GM18858 (cell line): ENCODE measurements around the gene KRT4.

ENCODE experiments used
- ATAC-seq: cut with Tn5 transposase; IDR thresholded peaks from one replicate; pipeline ENCODE4 v1.9.1; 2021; ENCODE audit not compliant: unreplicated experiment

KRT4 gene

GRCh38 chr12:52836491-52837412 lies 22.8 kb upstream of the KRT4 start:
- ATAC-seq: no peak

GRCh38 chr12:52836042-52836466 lies 22.1 kb upstream of the KRT4 start:
- ATAC-seq: no peak

GRCh38 chr12:52835271-52836041 lies 21.5 kb upstream of the KRT4 start:
- ATAC-seq: no peak

GRCh38 chr12:52834727-52835001 lies 20.7 kb upstream of the KRT4 start:
- ATAC-seq: no peak

- ATAC-seq: no peak
Measured at GRCh38 chr12:52833922-52834726, 20.2 kb upstream of the KRT4 start, which contains the start of gene KRT79. Gene KRT79, minus strand, starts transcription at chr12:52834311. Its CDS starts 51 bp downstream, at chr12:52834260.

GRCh38 chr12:52832985-52833905 lies 19.3 kb upstream of the KRT4 start:
- no peak for ATAC-seq

GRCh38 chr12:52832451-52832850 lies 18.5 kb upstream of the KRT4 start:
- ATAC-seq: no peak

- no peak for ATAC-seq
Measured at GRCh38 chr12:52831251-52831650, 17.3 kb upstream of the KRT4 start.

- no peak for ATAC-seq
Measured at GRCh38 chr12:52829986-52830770, 16.3 kb upstream of the KRT4 start.

GRCh38 chr12:52828591-52829021 lies 14.7 kb upstream of the KRT4 start:
- ATAC-seq: no peak

- no peak for ATAC-seq
Measured at GRCh38 chr12:52828156-52828555, 14.2 kb upstream of the KRT4 start.

GRCh38 chr12:52827499-52828090 lies 13.7 kb upstream of the KRT4 start:
- ATAC-seq: no peak

- no peak for ATAC-seq
Measured at GRCh38 chr12:52826611-52827498, 12.9 kb upstream of the KRT4 start.

- no peak for ATAC-seq
Measured at GRCh38 chr12:52825961-52826360, 12.0 kb upstream of the KRT4 start.

GRCh38 chr12:52824741-52825410 lies 11.0 kb upstream of the KRT4 start:
- ATAC-seq: no peak

- no peak for ATAC-seq
Measured at GRCh38 chr12:52823761-52824450, 10.0 kb upstream of the KRT4 start.
